Camera-type eye (tissue), 1 donor: ENCODE measurements around the gene EGFL7. TPM values are rescaled to one million over a fixed set of nuclear protein-coding genes. Genes with fewer than 3 reads are reported as not detected.

ENCODE experiments used
- total RNA-seq: library from RNA; depleted of rRNA; stranded (reverse); fragments of >200 nt; gene quantifications from one replicate; pipeline ENCODE4 v1.2.3, GENCODE V29; 2014

Gene EGFL7
- total RNA-seq = 36.1 TPM

DNA sequence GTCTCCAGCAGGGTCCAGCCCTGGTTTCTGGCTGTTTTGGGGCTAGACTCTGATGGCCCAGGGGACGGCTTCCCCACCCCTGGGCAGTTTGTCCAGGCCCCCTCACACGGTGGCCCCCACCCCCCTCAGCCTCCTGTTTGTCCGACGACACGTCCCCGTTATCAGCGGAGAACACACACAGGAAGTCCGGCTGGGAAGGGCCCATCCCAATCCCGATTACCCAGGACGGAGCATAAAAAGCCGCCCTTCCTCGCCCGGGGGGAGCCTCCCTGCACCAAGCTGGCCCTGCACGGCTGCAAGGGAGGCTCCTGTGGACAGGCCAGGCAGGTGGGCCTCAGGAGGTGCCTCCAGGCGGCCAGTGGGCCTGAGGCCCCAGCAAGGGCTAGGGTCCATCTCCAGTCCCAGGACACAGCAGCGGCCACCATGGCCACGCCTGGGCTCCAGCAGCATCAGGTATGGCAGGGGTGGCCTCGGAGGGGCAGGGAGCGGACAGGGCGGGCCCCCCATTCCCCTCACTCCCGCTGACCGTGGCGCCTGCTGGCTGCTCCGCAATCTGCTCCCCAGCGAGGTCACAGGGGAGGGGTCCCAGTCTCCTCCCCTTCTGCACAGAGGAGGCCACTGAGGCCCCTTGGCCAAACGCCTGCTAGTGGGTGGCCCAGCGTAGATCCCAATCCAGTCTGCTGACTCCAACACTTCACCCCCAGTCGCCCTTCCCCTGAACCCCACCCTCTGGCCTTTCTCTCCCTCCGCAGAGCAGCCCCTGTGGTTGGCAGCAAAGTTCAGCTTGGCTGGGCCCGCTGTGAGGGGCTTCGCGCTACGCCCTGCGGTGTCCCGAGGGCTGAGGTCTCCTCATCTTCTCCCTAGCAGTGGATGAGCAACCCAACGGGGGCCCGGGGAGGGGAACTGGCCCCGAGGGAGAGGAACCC is at the start of gene EGFL7:
Gene EGFL7 (plus strand): TSS at position 261 of the 926 bp plus-strand sequence. CDS start 5,367 bp downstream, outside the sequence.

DNA sequence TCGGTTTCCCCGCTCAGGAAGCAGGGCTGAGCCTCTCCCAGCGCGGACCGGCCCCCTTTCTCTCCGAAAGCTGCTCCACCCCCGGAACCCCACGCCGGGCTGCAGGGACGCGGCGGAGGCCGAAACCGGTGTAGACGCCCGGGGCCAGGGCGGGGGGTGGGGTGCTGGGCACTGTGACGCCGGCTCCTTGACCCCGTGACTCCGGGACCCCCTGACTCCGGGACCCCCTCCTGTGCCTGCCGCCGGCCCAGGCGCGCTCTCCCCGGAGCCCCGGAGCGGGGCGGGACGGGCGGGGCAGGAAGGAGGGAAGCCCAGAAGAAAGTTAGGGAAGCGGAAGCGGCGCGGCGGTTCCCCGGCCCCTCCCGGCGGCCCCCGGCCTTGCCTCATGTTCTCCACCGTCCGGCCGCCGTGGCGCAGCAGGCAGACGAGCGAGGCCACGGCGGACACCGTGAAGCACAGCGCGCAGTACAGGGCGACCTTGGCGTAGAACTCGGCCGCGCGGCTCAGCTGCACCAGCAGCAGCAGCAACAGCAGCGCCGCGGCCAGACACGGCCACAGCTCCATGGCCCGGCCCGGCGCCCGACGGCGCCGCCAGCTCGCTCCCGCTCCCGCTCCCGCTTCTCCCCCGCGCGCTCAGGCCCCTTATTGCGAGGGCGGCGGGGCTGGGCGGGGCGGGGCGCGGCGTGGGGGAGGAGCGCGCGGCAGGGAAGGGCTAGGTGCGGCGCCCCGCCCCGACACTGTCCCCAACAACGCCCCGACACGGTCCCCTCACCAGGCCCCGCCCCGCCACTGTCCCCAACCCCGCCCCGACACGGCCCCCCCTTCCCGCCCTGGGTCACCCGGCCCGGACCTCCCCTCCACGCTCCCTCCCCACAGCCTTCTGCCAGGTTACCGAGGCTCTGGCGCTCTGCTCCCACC is 24.3 kb downstream of the EGFL7 start, which contains the start of gene AGPAT2:
Gene AGPAT2 (minus strand): TSS at position 664 of the 918 bp plus-strand sequence. CDS start 100 bp downstream, at position 564.

DNA sequence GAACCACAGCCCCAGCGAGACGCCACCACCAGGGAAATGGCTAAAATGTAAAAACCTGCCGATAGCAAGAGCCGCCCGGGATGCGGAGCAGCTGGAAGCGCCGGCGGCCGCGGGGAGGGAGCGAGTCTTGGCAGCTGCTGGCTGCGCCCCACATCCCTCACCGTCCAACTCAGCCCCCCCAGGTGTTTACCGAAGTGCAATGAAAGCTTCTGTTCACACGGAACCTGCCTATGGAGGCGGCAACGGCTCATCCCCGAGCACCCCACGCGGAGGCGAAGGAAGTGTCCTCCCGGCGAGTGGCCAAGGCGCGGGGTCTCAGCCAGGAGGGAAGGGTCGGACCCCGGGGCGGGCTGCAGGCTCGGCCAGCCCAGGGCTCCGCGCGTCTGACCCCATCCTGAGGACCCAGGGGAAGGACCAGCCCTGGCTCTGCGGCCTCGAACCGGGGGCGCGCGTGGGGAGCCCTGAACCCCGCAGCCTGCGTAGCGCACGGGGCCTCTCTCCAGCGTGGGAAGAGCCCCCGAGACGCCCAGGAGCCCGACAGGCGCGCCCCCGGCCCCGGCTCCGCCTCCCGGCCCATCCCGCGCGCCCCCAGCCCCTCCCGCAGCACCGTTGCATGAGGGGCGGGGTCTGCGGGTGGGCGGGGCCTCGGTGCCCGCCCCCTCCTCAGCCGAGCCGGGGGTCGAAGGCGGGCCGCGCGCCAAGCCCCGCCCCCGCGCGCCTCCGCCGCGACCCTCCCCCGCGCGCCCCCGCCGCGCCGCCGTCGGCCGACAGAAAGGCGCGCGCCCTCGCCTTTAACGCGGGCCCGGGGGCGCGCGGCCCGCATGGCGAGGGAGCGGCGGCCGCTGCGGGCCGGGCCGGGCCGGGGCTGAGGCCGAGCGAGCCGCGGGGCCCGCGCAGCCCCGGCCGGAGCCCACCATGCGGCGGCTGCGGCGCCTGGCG is 49.3 kb downstream of the EGFL7 start, which contains the start of gene DIPK1B:
Gene DIPK1B (plus strand): TSS at position 822 of the 939 bp plus-strand sequence. CDS start 94 bp downstream, at position 916.

Other genes with a start within 250 kb of the EGFL7 start
- gene INPP5E, start 223.1 kb upstream of the EGFL7 start, total RNA-seq = 11.9 TPM
- 53.3 TPM for gene SEC16A, start 179.9 kb upstream of the EGFL7 start, total RNA-seq
- 156 TPM for gene NOTCH1, start 116.9 kb upstream of the EGFL7 start, total RNA-seq
- gene AGPAT2, start 24.5 kb downstream of the EGFL7 start, total RNA-seq = 16.9 TPM
- 26.2 TPM for gene DIPK1B, start 49.7 kb downstream of the EGFL7 start, total RNA-seq
- gene LCN10, start 80.0 kb downstream of the EGFL7 start, total RNA-seq = 1.4 TPM
- not detected for gene LCN6, start 85.6 kb downstream of the EGFL7 start, total RNA-seq
- gene LCN8, start 95.3 kb downstream of the EGFL7 start, total RNA-seq = 0.38 TPM
- gene LCN15, start 101.6 kb downstream of the EGFL7 start, total RNA-seq = not detected
- 31.1 TPM for gene TMEM141, start 128.4 kb downstream of the EGFL7 start, total RNA-seq
- 2.0 TPM for gene CCDC183, start 133.4 kb downstream of the EGFL7 start, total RNA-seq
- gene RABL6, start 145.0 kb downstream of the EGFL7 start, total RNA-seq = 38.6 TPM
- 2.0 TPM for gene AJM1, start 179.6 kb downstream of the EGFL7 start, total RNA-seq
- 55.5 TPM for gene PHPT1, start 186.5 kb downstream of the EGFL7 start, total RNA-seq
- 8.2 TPM for gene MAMDC4, start 189.4 kb downstream of the EGFL7 start, total RNA-seq
- 222 TPM for gene EDF1, start 203.4 kb downstream of the EGFL7 start, total RNA-seq
- gene TRAF2, start 223.6 kb downstream of the EGFL7 start, total RNA-seq = 15.9 TPM